B cell (primary cell): ENCODE data around the gene CCDC88C. TPM values are rescaled to one million over a fixed set of nuclear protein-coding genes. Genes with fewer than 3 reads are reported as not detected.

Experiments used
- ATAC-seq: fragments of 200-7000 bp; cut with Tn5 transposase; one replicate; pipeline ENCODE4 v1.10.0; 2021; ENCODE audit warnings: low read depth, mild to moderate bottlenecking, moderate number of reproducible peaks, moderate library complexity
- CTCF ChIA-PET: fragments of 350-600 bp; sonication (Branson Sonifier 250); formaldehyde crosslinking; loops from one replicate; lab custom pipeline; 2021; ENCODE audit warnings: antibody characterized with exemption, inconsistent platforms; lab: Charles Lee
- POLR2A ChIA-PET: fragments of 350-600 bp; sonication (Branson Sonifier 250); formaldehyde crosslinking; loops from one replicate; lab custom pipeline; 2021; ENCODE audit warnings: antibody characterized with exemption; lab: Charles Lee
- DNase-seq: peaks from one replicate; pipeline ENCODE4 v3.0.0; 2013
- H2AFZ ChIP-seq: 2 replicates; pipeline ENCODE4 v1.6.1; 2012; ENCODE audit warnings: mild to moderate bottlenecking, low read depth, low read length; ENCODE audit not compliant: insufficient read depth, poor library complexity, severe bottlenecking
- H3K27ac ChIP-seq, 2 donors: 1 replicate in 1 of 2; 2 replicates in 1 of 2; pipeline ENCODE4 v1.5.1; 2012 to 2013; ENCODE audit warnings: low read length in 2 of 2, mild to moderate bottlenecking in 2 of 2, moderate library complexity in 1 of 2
- H3K27me3 ChIP-seq, 4 experiments: fragments of 200-600 bp in 1 of 4; sonication (generic) in 1 of 4; replicated peaks in 1 of 4; 1 replicate in 2 of 4; 2 replicates in 2 of 4; pipeline versions ENCODE4 v1.6.1 to v1.7.0; 2013 to 2016; ENCODE audit warnings: low read length in 3 of 4, mild to moderate bottlenecking in 2 of 4, mixed read lengths in 1 of 4, moderate library complexity in 1 of 4; ENCODE audit not compliant: insufficient read depth in 4 of 4, control insufficient read depth in 3 of 4; ENCODE audit errors: control extremely low read depth in 1 of 4
- H3K36me3 ChIP-seq, 2 experiments: replicated peaks in 1 of 2; 1 replicate in 1 of 2; 2 replicates in 1 of 2; pipeline versions ENCODE4 v1.6.1 to v1.7.1; 2013; ENCODE audit warnings: low read length in 1 of 2; ENCODE audit not compliant: insufficient read depth in 2 of 2, control insufficient read depth in 1 of 2; ENCODE audit errors: control extremely low read depth in 1 of 2, extremely low read depth in 1 of 2
- H3K4me1 ChIP-seq, 2 donors: fragments of 200-600 bp in 1 of 2; sonication (generic) in 1 of 2; 1 replicate in 1 of 2; 2 replicates in 1 of 2; pipeline versions ENCODE4 v1.5.1 to v1.6.1; 2013 to 2017; ENCODE audit warnings: low read length in 2 of 2; ENCODE audit not compliant: control insufficient read depth in 2 of 2, insufficient read depth in 2 of 2
- H3K4me2 ChIP-seq: replicated peaks from 2 replicates; pipeline ENCODE3; 2012; ENCODE audit warnings: mild to moderate bottlenecking, low read depth, low read length; ENCODE audit not compliant: poor library complexity, severe bottlenecking
- H3K4me3 ChIP-seq, 5 experiments: fragments of 200-600 bp in 1 of 5; sonication (generic) in 1 of 5; 1 replicate in 3 of 5; 2 replicates in 2 of 5; pipeline versions ENCODE4 v1.5.1 to v1.7.0; 2011 to 2016; ENCODE audit warnings: low read length in 4 of 5, mild to moderate bottlenecking in 4 of 5, low read depth in 2 of 5, control low read depth in 1 of 5, moderate library complexity in 1 of 5; ENCODE audit not compliant: insufficient read depth in 1 of 5; ENCODE audit errors: control extremely low read depth in 1 of 5, extremely low read depth in 1 of 5
- H3K79me2 ChIP-seq: fragments of 200-600 bp; sonication (generic); one replicate; pipeline ENCODE4 v1.6.0; 2016; ENCODE audit warnings: low read length; ENCODE audit not compliant: control insufficient read depth, insufficient read depth
- H3K9ac ChIP-seq: fragments of 200-600 bp; sonication (generic); 2 replicates; pipeline ENCODE4 v1.6.1; 2017; ENCODE audit warnings: mild to moderate bottlenecking, low read length, moderate library complexity
- H3K9me3 ChIP-seq, 3 donors: one replicate each; pipeline versions ENCODE4 v1.6.1 to v1.7.1; 2013; ENCODE audit warnings: low read length in 2 of 3; ENCODE audit not compliant: control insufficient read depth in 2 of 3, insufficient read depth in 1 of 3; ENCODE audit errors: control extremely low read depth in 1 of 3
- H4K20me1 ChIP-seq: 2 replicates; pipeline ENCODE4 v1.6.0; 2012; ENCODE audit warnings: mild to moderate bottlenecking, low read length; ENCODE audit not compliant: insufficient read depth, control insufficient read depth, poor library complexity, severe bottlenecking
- H3K27ac Mint-ChIP-seq: one replicate; pipeline ENCODE4 v1.8.0; 2021; ENCODE audit warnings: mixed read lengths
- H3K27me3 Mint-ChIP-seq: one replicate; pipeline ENCODE4 v1.8.0; 2021; ENCODE audit warnings: mixed read lengths
- H3K4me1 Mint-ChIP-seq: one replicate; pipeline ENCODE4 v1.8.0; 2021; ENCODE audit warnings: mixed read lengths
- H3K4me3 Mint-ChIP-seq: one replicate; pipeline ENCODE4 v1.8.0; 2021; ENCODE audit warnings: mixed read lengths
- H3K9me3 Mint-ChIP-seq: one replicate; pipeline ENCODE4 v1.8.0; 2022; ENCODE audit warnings: mixed read lengths; ENCODE audit not compliant: insufficient read depth
- CTCF ChIP-seq: fragments of 200-600 bp; IDR thresholded peaks from one replicate; pipeline ENCODE4 v1.8.0; 2022; ENCODE audit warnings: antibody characterized with exemption, mild to moderate bottlenecking
- EZH2 ChIP-seq: IDR thresholded peaks from 2 replicates; pipeline ENCODE4 v1.6.1; 2012; ENCODE audit warnings: borderline replicate concordance, low read depth, mild to moderate bottlenecking, moderate library complexity, low read length; ENCODE audit not compliant: insufficient read depth, poor library complexity, severe bottlenecking
- WGBS: methylation state at CpG from one replicate; pipeline ENCODE4 v1.1.5; 2013; ENCODE audit warnings: missing lambda C conversion rate; ENCODE audit not compliant: insufficient coverage; 5-methylcytosine and 5-hydroxymethylcytosine counted together
- intact Hi-C: fragments of 100-400 bp; cut with micrococcal nuclease; formaldehyde crosslinking; loops from one replicate; pipeline ENCODE4 v1.10.0; 2022
- polyA plus RNA-seq: library from polyadenylated mRNA; depleted of rRNA; stranded (reverse); fragments of >200 nt; gene quantifications from 2 replicates; pipeline ENCODE4 v1.2.3, GENCODE V29; 2012
- total RNA-seq, 2 donors: library from RNA; stranded (reverse); fragments of 120-200 nt in 1 of 2; gene quantifications; 1 replicate in 1 of 2; 2 replicates in 1 of 2; pipeline versions ENCODE4 v1.2.3 to v1.2.4, GENCODE V29; 2013 to 2022

The CCDC88C gene
- total and polyA plus RNA-seq, 2 donors (not counting 1 experiment from before 2014, with no cell fraction given), result 98.7 to 181 TPM

DNA sequence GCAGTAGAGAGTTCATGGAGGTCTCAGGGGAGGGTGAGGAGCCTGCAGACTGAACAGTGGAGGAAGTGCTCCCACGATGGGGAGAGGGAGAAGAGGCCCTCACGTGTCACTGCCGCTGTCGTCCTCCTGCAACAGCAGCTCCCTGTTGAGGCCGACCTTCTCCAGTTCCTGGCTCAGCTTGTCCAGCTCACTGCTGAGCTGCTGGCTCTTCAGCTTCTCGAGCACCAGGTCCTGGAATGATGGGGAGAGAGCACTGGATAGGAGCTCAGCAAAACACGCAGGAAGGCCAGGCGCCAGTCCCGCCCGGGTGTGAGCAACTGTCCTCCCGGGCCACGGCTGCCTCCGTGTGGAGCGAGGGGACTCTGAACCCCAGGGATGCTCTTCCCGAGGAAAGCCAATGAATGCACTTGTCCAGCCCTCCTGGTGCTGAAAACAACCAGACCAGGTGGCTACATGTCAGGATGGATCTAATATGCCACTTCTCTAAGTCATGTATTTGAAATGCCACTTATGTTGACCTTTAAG lies 107.8 kb downstream of the CCDC88C start:
- ATAC-seq (no peak), DNase-seq (no peak)
- Histone ChIP-seq H3K36me3 (peaks cover 4 to 86% of the 10 kb centered on the region in 2 experiments), H3K9ac (no peak overlapping the region), H3K4me1 (peaks cover 29 to 34% of the 10 kb centered on the region in 2 donors), H3K4me2 (peak overlapping the region; percentile 18), H3K27me3 (no peaks in the 10 kb centered on the region), H3K4me3 (no peak overlapping the region), H4K20me1 (peaks cover 31% of the 10 kb centered on the region), H3K27ac (peak overlapping the region in 1 of 2 donors; percentile 83), H2AFZ (no peak overlapping the region), H3K9me3 (peaks cover 0 to 6% (median 0%) of the 10 kb centered on the region in 3 donors), H3K79me2 (peaks cover 95% of the 10 kb centered on the region)
- POLR2A ChIA-PET, result no interaction called here
- Mint-ChIP-seq H3K27me3 (no peaks in the 10 kb centered on the region), H3K9me3 (no peaks in the 10 kb centered on the region), H3K27ac (peak overlapping the region; percentile 53), H3K4me1 (peaks cover 29% of the 10 kb centered on the region), H3K4me3 (no peak overlapping the region)
- 86% methylated on average over 15 of the region's 15 CpGs for WGBS
- intact Hi-C loops, result loop anchor here (10.0 kb wide), 1 partner anchor 305 kb away; no protein-coding TSS in a partner anchor
- TF ChIP-seq CTCF, result no peak
- no peak for TF ChIP-seq EZH2
- CTCF ChIA-PET, result interaction anchor here (0.6 to 1.8 kb wide), 6 partner anchors 14 to 137 kb away, joined by 3 to 6 read pairs (median 4); partner anchors contain the start of gene CCDC88C

GRCh38 chr14:91308337-91308736 lies 109.3 kb downstream of the CCDC88C start:
- Histone ChIP-seq H3K27me3 (no peaks in the 10 kb centered on the region), H3K4me3 (no peak overlapping the region), H3K9me3 (peaks cover 0 to 6% (median 0%) of the 10 kb centered on the region in 3 donors), H3K79me2 (peaks cover 93% of the 10 kb centered on the region), H3K36me3 (peaks cover 4 to 85% of the 10 kb centered on the region in 2 experiments), H2AFZ (no peak overlapping the region), H3K27ac (no peak overlapping the region), H3K9ac (no peak overlapping the region), H3K4me2 (no peak overlapping the region), H4K20me1 (peaks cover 43% of the 10 kb centered on the region), H3K4me1 (peaks cover 18 to 23% of the 10 kb centered on the region in 2 donors)
- no peak for TF ChIP-seq EZH2
- no peak for TF ChIP-seq CTCF
- Mint-ChIP-seq H3K4me3 (no peak overlapping the region), H3K4me1 (peaks cover 20% of the 10 kb centered on the region), H3K9me3 (no peaks in the 10 kb centered on the region), H3K27me3 (no peaks in the 10 kb centered on the region), H3K27ac (peak overlapping the region; percentile 32)
- ChIA-PET CTCF (interaction anchor here (1.5 to 1.8 kb wide), 2 partner anchors 15 to 109 kb away, joined by 4 to 6 read pairs; partner anchors contain the start of gene CCDC88C), POLR2A (no interaction called here)
- 97% methylated on average over 6 of the region's 8 CpGs for WGBS
- intact Hi-C loops, result no loop called here
- no peak for ATAC-seq
- no peak for DNase-seq
